Activated CD4-positive, alpha-beta T cell treated with anti-CD3 and anti-CD28 coated beads, Interleukin-2, amount 10 ng/mL, durations not matched to agents 7 days and 5 days (primary cell): Measurements from ENCODE around the gene SH3RF3. TPM values are rescaled to one million over a fixed set of nuclear protein-coding genes. Genes with fewer than 3 reads are reported as not detected.

Experiments
- CTCF ChIA-PET: fragments of 350-600 bp; sonication (Branson Sonifier 250); formaldehyde crosslinking; loops from one replicate; lab custom pipeline; 2021; ENCODE audit warnings: antibody characterized with exemption; lab: Charles Lee
- POLR2A ChIA-PET: fragments of 350-600 bp; sonication (Branson Sonifier 250); formaldehyde crosslinking; loops from one replicate; lab custom pipeline; 2021; ENCODE audit warnings: antibody characterized with exemption; lab: Charles Lee
- DNase-seq: peaks from one replicate; pipeline ENCODE4 v3.0.0-alpha.2; 2020
- H3K27ac Mint-ChIP-seq: one replicate; pipeline ENCODE4 v1.8.0; 2021; ENCODE audit warnings: mild to moderate bottlenecking, moderate library complexity, mixed read lengths
- H3K27me3 Mint-ChIP-seq: one replicate; pipeline ENCODE4 v1.8.0; 2021; ENCODE audit warnings: mixed read lengths
- H3K36me3 Mint-ChIP-seq: one replicate; pipeline ENCODE4 v1.8.0; 2021; ENCODE audit warnings: low read depth, mixed read lengths
- H3K4me1 Mint-ChIP-seq: one replicate; pipeline ENCODE4 v1.8.0; 2021; ENCODE audit warnings: mixed read lengths
- H3K4me3 Mint-ChIP-seq: one replicate; pipeline ENCODE4 v1.8.0; 2021; ENCODE audit warnings: mild to moderate bottlenecking, moderate library complexity, mixed read lengths
- H3K9me3 Mint-ChIP-seq: one replicate; pipeline ENCODE4 v1.8.0; 2021; ENCODE audit warnings: mixed read lengths
- total RNA-seq, 2 experiments: library from RNA; stranded (reverse); gene quantifications; one replicate each; pipeline ENCODE4 v1.2.3, GENCODE V29; 2021

SH3RF3 gene
- total RNA-seq, 2 experiments from 2014 or later: 0.08 to 0.17 TPM

DNA sequence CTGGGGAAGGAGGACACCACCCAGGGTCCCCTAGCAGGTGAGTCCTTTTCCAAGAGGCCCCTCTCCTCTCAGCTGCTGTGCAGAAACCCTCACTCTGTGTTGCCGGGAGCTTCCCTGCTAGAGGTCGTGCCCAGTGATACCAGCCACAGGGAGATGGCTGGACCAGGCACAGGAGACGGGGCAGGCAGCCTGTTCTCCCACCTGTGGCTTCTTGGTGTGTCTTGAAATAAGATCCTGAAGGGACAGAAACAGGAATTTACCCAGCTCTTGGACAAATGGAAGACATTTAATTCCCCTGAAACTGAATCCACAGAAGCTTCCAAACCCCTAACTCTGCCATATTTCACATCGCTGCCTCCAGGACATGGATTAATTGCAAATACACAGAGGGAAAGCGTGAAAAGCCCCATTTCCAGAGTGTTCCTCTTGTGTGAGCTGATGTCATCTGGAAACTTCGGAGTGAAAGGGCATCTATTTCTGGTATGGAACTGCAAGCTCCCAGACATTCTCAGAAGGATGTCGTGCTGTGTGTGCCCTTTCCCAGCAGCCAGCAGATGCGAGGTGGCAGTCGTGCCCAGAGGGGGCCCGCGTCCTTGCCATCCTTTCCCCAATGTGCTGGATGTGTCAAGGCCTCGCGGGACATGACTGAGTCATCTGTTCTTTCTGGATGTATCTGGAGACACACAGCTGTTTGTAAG is 307.0 kb downstream of the SH3RF3 start:
- DNase-seq: no peak
- Mint-ChIP-seq H3K4me3 (no peak overlapping the region), H3K9me3 (peaks cover 11% of the 10 kb centered on the region), H3K27me3 (no peaks in the 10 kb centered on the region), H3K36me3 (no peaks in the 10 kb centered on the region), H3K4me1 (peaks cover 3% of the 10 kb centered on the region), H3K27ac (no peak overlapping the region)
- POLR2A ChIA-PET: interaction anchor here (0.6 kb wide), 1 partner anchor 37 kb away, joined by 5 read pairs; no protein-coding TSS in a partner anchor
- CTCF ChIA-PET: no interaction called here

DNA sequence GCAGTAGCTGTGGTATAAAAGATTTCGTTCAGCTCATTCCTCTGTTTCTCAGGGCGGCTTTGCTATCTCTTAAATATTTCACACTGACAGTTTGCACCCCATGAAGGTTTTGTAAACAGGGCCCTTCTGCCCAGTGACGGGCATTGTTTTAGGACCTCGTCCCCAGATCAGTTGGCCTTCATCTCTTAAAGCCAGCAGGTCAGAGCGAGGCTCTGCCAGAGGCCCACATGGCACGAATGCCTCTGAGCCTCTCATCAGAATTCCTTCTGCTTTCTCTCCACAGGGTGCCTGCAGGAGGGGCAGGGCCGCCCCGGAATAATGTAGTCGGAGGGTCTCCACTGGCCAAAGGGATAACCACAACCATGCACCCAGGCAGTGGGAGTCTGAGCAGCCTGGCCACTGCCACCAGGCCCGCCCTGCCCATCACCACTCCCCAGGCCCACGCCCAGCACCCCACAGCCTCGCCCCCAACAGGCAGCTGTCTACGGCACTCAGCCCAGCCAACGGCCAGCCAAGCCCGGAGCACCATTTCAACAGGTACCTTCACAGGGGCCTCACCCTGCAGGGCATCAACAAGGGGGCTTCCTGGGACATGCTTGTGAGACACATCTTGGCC is 307.7 kb downstream of the SH3RF3 start:
- DNase-seq: no peak
- H3K9me3 Mint-ChIP-seq: peaks cover 17% of the 10 kb centered on the region
- no peaks in the 10 kb centered on the region for H3K27me3 Mint-ChIP-seq
- ChIA-PET POLR2A (interaction anchor here (0.6 kb wide), 1 partner anchor 38 kb away, joined by 5 read pairs; no protein-coding TSS in a partner anchor), CTCF (no interaction called here)
- H3K36me3 Mint-ChIP-seq: peaks cover 2% of the 10 kb centered on the region
- H3K4me3 Mint-ChIP-seq: no peak overlapping the region
- no peaks in the 10 kb centered on the region for H3K4me1 Mint-ChIP-seq
- no peak overlapping the region for H3K27ac Mint-ChIP-seq

DNA sequence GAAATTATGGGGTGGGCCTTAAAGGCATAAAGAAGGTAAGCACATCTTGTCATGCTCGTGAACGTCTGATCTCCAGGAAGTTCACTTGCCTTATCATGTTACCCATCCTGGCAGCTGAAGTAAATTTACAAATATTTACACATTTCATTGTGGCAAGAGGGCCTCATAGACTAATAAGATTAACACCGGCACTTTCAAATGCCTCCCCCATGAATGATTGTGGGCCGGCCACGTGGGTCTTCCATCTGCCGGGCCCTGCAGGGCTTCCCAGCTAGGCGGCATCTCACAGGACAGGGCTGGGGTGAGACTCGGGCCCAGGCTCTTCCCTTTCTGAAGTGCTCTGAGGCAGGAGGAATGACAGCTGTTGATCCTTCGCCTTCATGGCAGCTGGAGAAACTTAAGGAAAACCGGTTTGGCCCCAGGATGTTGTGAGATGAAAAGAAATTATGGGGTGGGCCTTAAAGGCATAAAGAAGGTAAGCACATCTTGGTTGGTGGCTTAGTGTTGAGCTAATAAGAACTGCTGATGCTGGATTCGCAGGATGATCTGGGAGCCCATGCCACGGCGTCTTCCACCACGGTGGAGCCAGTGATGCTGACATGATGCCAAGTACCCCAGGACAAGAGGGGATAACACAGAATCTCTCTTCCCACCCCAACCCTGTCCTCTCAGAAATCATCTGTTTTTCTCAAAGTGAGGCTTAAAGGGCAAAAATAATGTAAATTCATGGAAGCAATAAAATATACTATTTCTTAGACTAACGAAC is 308.5 kb downstream of the SH3RF3 start:
- ChIA-PET POLR2A (no interaction called here), CTCF (no interaction called here)
- Mint-ChIP-seq H3K4me3 (no peak overlapping the region), H3K27me3 (no peaks in the 10 kb centered on the region), H3K36me3 (peaks cover 2% of the 10 kb centered on the region), H3K4me1 (no peaks in the 10 kb centered on the region), H3K9me3 (peaks cover 20% of the 10 kb centered on the region), H3K27ac (no peak overlapping the region)
- DNase-seq: no peak

DNA sequence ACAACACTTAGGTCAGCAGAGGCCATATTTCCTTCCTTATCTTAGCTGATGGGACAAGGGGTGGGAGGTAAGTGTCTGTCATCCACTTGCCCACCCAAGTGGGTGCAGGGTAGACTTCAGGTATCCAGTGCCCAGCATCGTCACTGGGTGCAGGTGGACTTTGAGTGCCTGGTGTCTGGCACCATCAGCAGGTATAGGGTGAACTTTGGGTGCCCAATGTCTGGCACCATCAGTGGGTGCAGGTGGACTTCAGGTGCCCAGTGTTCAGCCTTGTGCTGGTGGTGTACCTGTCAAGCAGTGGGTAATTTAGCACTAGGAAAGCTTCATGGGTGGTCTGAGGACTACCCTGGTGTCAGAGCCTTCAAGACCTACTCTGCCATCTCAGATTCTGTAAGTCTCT is 309.1 kb downstream of the SH3RF3 start:
- ChIA-PET CTCF (no interaction called here), POLR2A (no interaction called here)
- peaks cover 2% of the 10 kb centered on the region for H3K36me3 Mint-ChIP-seq
- H3K4me3 Mint-ChIP-seq: no peak overlapping the region
- no peak overlapping the region for H3K27ac Mint-ChIP-seq
- DNase-seq: no peak
- H3K4me1 Mint-ChIP-seq: no peaks in the 10 kb centered on the region
- H3K27me3 Mint-ChIP-seq: no peaks in the 10 kb centered on the region
- peaks cover 23% of the 10 kb centered on the region for H3K9me3 Mint-ChIP-seq

DNA sequence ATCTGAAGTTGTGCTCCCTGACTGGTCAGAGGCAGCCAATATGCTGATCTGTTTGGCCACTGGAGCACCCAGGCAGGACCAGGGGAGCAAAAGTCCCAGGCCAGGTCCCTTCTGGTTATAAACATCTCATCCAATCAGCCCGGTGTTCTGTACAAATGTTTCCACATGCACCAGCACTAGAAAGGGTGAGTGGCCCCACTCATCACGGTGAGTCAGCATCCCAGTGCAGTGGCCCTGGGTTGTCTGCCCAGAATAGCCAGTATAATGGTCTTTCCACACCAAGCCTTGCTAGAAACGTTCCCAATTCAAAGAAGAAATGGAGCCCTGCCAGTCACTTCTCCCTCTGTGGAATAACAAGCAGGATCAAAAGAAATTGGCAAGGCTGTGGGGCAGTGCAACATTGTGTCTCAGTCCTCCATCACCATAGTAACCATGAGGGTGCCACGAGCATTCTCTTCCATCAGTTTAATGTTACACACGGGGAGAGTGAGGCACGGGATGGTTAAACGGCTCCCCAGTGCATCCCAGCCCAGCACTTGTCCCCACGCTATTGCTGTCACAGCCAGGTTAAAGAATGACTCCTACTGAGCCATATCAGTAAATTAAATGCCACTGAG is 309.9 kb downstream of the SH3RF3 start:
- CTCF ChIA-PET: no interaction called here
- DNase-seq: no peak
- no peaks in the 10 kb centered on the region for H3K4me1 Mint-ChIP-seq
- no peak overlapping the region for H3K4me3 Mint-ChIP-seq
- POLR2A ChIA-PET: no interaction called here
- no peaks in the 10 kb centered on the region for H3K27me3 Mint-ChIP-seq
- peaks cover 2% of the 10 kb centered on the region for H3K36me3 Mint-ChIP-seq
- H3K27ac Mint-ChIP-seq: no peak overlapping the region
- H3K9me3 Mint-ChIP-seq: peaks cover 29% of the 10 kb centered on the region

DNA sequence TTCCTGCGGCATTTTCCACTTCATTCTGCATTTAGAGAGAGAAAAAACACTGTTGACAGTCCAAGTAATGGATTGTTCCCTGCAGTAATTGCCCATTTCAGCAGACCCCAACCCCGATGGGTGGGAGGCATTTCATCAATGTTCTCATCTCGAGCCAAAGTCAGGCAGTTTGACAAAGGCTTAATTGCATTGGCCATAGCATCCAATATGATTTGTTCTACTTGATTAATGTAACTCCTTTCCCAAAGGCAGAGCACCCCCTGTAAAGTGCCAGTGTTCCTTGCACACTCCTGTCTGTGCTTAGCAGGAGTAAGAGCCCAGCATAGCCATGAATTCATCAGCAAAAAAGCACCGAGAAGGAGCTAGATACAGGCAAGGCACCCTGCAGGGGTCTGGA is 310.4 kb downstream of the SH3RF3 start:
- Mint-ChIP-seq H3K9me3 (peaks cover 32% of the 10 kb centered on the region), H3K4me1 (no peaks in the 10 kb centered on the region), H3K4me3 (no peak overlapping the region), H3K27ac (no peak overlapping the region), H3K27me3 (no peaks in the 10 kb centered on the region), H3K36me3 (peaks cover 2% of the 10 kb centered on the region)
- no peak for DNase-seq
- POLR2A ChIA-PET: no interaction called here
- CTCF ChIA-PET: no interaction called here

DNA sequence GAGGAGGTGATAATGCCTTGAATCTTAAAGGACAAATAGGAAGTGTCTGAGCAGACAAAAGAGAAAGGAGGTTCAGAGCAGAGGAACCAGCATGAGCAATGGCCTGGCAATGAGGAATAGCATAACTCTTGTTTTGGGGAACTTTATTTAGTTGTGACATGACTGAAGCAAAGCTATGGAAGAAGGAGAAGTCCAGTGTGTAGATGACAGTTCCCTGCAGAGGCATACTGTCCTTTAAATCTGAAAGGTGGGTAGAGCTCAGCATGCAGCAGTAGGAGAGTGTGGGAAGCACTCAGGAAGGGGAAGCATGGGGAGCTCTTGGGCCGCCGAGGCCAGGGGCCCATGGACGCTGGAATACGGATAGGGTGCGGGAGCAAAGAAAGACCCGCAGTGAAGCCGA is 311.0 kb downstream of the SH3RF3 start:
- DNase-seq: no peak
- peaks cover 38% of the 10 kb centered on the region for H3K9me3 Mint-ChIP-seq
- no peaks in the 10 kb centered on the region for H3K4me1 Mint-ChIP-seq
- no peak overlapping the region for H3K27ac Mint-ChIP-seq
- H3K36me3 Mint-ChIP-seq: peaks cover 5% of the 10 kb centered on the region
- no peak overlapping the region for H3K4me3 Mint-ChIP-seq
- no peaks in the 10 kb centered on the region for H3K27me3 Mint-ChIP-seq
- ChIA-PET POLR2A (no interaction called here), CTCF (no interaction called here)

DNA sequence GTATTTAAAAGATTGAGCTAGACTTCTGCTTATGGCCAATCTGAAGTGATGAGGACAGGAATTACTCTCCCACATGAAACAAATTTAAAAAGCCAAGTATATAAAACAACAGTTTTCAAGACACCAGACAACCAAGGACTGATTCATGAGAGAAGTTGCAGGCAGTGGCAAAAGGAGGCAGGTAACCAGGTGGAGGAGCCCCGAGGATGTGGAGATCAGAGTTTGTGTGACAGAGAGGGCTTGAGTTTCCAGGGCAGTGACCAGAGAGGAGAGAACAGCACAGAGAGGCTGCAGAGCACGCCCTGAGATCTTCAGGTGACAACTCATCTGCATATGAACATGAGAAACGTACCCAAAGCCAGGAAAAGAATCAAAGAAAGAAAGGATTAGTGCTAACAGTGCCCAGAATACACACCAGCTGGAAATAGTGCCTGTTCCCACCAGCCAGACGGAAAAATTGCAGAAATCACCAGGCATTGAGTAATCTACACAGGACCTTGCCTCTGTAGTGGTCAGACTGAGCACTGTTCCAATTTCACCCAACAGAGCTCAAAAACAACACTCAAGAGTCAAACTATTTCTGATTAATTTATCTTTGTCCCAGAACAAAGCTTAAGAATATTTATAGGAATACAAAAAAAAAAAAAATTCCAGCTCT is 311.6 kb downstream of the SH3RF3 start:
- peaks cover 41% of the 10 kb centered on the region for H3K9me3 Mint-ChIP-seq
- H3K4me1 Mint-ChIP-seq: no peaks in the 10 kb centered on the region
- POLR2A ChIA-PET: no interaction called here
- peaks cover 5% of the 10 kb centered on the region for H3K36me3 Mint-ChIP-seq
- no peak overlapping the region for H3K27ac Mint-ChIP-seq
- no peak overlapping the region for H3K4me3 Mint-ChIP-seq
- DNase-seq: no peak
- H3K27me3 Mint-ChIP-seq: no peaks in the 10 kb centered on the region
- CTCF ChIA-PET: interaction anchor here (0.6 kb wide), 1 partner anchor 393 kb away, joined by 3 read pairs; no protein-coding TSS in a partner anchor

DNA sequence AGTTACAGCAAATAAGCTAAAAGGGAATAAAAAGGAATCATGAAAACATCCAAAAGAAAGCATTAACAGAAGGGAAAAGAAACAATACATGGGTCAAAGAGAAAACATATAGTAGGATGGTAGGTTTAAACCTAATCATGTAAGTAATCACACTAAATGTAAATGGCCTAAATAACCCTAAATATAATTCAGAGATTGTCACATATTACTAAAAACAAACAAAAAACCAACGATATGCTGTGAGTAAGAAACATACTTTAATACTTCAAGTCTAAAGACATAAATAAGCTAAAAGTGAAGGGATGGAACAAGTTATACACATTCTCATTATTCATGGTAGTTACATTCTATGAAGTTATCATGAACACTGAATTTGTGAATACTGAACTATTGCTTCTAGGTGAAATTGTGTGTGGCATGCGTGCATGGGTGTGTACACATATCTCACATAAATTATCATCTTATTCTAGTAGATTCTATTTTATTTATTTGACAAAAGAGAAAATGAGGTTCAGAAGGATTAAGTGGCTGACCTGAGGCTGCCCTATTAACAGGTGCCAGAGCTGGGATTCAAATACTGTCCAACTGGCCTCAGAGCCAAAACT is 313.8 kb downstream of the SH3RF3 start:
- H3K4me1 Mint-ChIP-seq: no peaks in the 10 kb centered on the region
- DNase-seq: no peak
- peaks cover 41% of the 10 kb centered on the region for H3K9me3 Mint-ChIP-seq
- CTCF ChIA-PET: no interaction called here
- POLR2A ChIA-PET: no interaction called here
- no peaks in the 10 kb centered on the region for H3K27me3 Mint-ChIP-seq
- H3K36me3 Mint-ChIP-seq: peaks cover 5% of the 10 kb centered on the region
- no peak overlapping the region for H3K27ac Mint-ChIP-seq
- no peak overlapping the region for H3K4me3 Mint-ChIP-seq

DNA sequence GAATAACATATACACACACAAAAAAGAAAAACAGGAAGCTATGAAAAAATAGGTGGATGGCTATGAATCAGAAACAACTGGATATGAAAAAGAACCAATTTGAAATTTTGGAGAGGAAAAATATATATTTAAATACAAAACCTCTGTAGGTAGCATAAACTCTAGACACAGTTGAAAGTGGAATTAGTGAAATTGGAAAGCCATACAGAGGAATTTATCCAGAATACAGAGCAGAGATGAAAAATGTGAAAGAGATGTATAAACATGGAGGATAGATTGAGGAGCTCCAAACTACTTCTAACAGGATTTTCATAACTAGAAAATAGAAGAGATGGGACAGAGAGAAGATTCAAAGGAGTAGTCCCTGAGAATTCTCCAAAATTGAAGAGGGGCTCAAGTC is 315.9 kb downstream of the SH3RF3 start:
- Mint-ChIP-seq H3K27ac (no peak overlapping the region), H3K4me1 (no peaks in the 10 kb centered on the region), H3K9me3 (peaks cover 36% of the 10 kb centered on the region), H3K36me3 (peaks cover 5% of the 10 kb centered on the region), H3K4me3 (no peak overlapping the region), H3K27me3 (no peaks in the 10 kb centered on the region)
- ChIA-PET POLR2A (no interaction called here), CTCF (interaction anchor here (0.8 kb wide), 1 partner anchor 26 kb away, joined by 3 read pairs; no protein-coding TSS in a partner anchor)
- DNase-seq: no peak

DNA sequence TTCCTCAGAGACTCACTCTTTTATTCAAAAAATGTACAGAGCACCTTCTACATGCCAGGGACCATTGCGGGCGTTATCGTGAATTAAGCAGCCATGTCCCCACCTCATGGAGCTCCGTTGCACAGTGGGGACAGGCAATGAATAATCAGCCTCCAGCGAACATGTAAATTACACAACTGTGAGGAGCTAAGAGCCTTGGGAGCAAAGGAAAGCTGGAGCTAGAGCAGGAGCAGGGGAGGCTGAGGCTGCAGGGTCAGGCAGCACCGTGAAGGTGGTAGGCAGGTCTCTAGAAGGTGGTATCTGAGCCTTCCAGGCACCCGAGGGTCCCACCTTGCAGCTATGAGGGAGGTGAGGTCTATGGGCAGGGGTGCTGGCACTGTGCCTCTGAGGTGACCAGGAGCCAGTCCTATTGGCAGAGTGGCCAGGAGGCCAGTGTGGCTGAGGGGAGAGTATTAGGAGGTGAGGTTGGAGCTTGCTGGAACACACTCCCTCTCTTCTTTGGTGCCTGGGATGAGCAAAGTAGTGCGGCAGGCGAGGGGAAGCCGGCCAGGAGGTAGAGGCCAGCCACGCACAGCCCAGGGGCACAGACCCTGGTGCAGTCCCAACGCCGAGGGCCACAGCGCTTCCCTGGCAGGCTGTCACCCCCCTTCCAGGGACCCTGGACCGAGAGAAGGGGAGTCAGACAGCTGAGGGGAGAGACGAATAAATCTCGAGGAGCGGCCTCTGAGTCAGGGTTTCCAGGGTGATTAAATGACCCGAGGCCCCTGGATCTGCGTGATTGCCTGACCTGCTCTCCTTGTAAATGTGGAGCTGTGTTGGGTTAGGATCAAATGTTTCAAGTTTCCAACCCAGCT is 317.5 kb downstream of the SH3RF3 start:
- no peaks in the 10 kb centered on the region for H3K4me1 Mint-ChIP-seq
- H3K4me3 Mint-ChIP-seq: no peak overlapping the region
- peaks cover 3% of the 10 kb centered on the region for H3K36me3 Mint-ChIP-seq
- H3K9me3 Mint-ChIP-seq: peaks cover 26% of the 10 kb centered on the region
- ChIA-PET POLR2A (no interaction called here), CTCF (interaction anchor here (1.5 kb wide), 1 partner anchor 34 kb away, joined by 4 read pairs; no protein-coding TSS in a partner anchor)
- no peaks in the 10 kb centered on the region for H3K27me3 Mint-ChIP-seq
- no peak overlapping the region for H3K27ac Mint-ChIP-seq
- no peak for DNase-seq
